Mucosa of rectum (tissue), 2 donors: ENCODE data around the gene SMCO4.

Source experiments
- H3K27ac ChIP-seq, 2 donors: one replicate each; pipeline ENCODE4 v1.7.0; 2013; ENCODE audit warnings: inconsistent platforms in 2 of 2, low read depth in 2 of 2, low read length in 2 of 2
- H3K27me3 ChIP-seq, 2 donors: one replicate each; pipeline ENCODE4 v1.7.0; 2013; ENCODE audit warnings: low read length in 2 of 2; ENCODE audit not compliant: control insufficient read depth in 2 of 2, insufficient read depth in 2 of 2
- H3K36me3 ChIP-seq, 2 donors: one replicate each; pipeline ENCODE4 v1.7.0; 2013; ENCODE audit warnings: low read length in 2 of 2; ENCODE audit not compliant: control insufficient read depth in 2 of 2, insufficient read depth in 2 of 2
- H3K4me1 ChIP-seq, 2 donors: one replicate each; pipeline ENCODE4 v1.7.0; 2013; ENCODE audit warnings: low read length in 2 of 2, mild to moderate bottlenecking in 1 of 2; ENCODE audit not compliant: control insufficient read depth in 2 of 2, insufficient read depth in 2 of 2
- H3K4me3 ChIP-seq, 2 donors: one replicate each; pipeline ENCODE4 v1.7.0; 2013; ENCODE audit warnings: low read length in 2 of 2
- H3K9ac ChIP-seq, 2 donors: one replicate each; pipeline ENCODE4 v1.7.0; 2013; ENCODE audit warnings: low read length in 2 of 2, low read depth in 1 of 2, mild to moderate bottlenecking in 1 of 2
- H3K9me3 ChIP-seq, 2 donors: one replicate each; pipeline ENCODE4 v1.7.0; 2013; ENCODE audit warnings: low read length in 2 of 2; ENCODE audit not compliant: control insufficient read depth in 2 of 2
- donor health status: healthy.
- donor health status: Normal muscosa, but diverticular disease.

SMCO4 gene

DNA sequence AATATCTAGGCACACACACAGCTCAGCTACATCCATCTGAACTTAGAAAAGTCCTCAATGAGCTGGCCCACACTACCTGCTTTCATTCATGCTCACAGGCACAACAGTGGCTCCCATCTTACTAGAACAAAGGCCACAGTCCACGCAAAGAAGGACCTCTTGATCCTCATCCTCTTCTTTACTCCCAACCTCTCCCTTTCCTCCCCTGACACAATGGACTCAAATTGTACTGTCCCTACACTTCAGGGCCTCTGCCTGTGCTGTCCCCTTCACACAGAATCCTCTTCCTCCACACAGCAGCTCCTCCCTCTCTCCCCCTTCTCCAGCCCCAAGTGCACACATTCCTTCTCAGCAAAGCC is 12.7 kb downstream of the SMCO4 start:
- Histone ChIP-seq H3K4me1 (peaks cover 31 to 35% of the 10 kb centered on the region in 2 donors), H3K9me3 (no peaks in the 10 kb centered on the region), H3K36me3 (no peaks in the 10 kb centered on the region), H3K9ac (no peak overlapping the region), H3K27ac (no peak overlapping the region), H3K27me3 (no peaks in the 10 kb centered on the region), H3K4me3 (no peak overlapping the region)

DNA sequence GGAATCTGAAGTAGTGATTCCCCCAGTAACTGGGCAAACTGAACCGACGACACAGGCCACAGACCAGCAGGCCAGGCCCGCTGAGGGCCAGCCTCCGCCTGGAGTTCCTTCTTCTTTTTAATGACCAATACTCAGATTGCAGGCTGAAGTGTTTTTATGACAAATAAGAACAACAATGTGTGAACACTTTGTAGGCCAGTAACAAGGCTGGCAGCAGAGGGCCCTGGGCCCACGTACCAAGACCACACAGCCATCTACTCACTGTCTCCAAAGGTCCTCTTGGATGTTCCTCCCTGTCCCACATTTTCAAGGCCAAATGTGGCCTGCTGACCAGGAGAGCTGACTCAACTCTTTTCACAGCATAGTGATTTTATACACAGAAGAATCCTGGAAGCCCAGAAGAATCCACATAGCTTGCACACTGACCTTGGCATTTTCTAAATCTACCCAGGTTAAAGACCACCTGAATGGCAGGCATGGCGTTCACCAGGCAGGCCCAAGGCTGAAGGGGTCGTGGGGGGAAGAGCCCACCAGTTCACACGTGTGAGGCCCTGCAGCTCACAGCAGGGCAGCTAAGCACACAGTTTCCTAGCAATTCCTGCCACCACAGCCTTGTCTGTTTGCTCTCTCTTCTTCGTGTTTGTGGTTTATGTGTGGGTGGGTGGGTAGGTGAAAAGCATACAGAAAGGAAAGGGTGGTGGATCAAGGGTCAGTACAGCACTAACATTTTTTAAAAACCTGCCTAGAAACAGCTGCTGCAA is 13.3 kb downstream of the SMCO4 start:
- H3K9me3 ChIP-seq: no peaks in the 10 kb centered on the region
- H3K9ac ChIP-seq: no peak overlapping the region

DNA sequence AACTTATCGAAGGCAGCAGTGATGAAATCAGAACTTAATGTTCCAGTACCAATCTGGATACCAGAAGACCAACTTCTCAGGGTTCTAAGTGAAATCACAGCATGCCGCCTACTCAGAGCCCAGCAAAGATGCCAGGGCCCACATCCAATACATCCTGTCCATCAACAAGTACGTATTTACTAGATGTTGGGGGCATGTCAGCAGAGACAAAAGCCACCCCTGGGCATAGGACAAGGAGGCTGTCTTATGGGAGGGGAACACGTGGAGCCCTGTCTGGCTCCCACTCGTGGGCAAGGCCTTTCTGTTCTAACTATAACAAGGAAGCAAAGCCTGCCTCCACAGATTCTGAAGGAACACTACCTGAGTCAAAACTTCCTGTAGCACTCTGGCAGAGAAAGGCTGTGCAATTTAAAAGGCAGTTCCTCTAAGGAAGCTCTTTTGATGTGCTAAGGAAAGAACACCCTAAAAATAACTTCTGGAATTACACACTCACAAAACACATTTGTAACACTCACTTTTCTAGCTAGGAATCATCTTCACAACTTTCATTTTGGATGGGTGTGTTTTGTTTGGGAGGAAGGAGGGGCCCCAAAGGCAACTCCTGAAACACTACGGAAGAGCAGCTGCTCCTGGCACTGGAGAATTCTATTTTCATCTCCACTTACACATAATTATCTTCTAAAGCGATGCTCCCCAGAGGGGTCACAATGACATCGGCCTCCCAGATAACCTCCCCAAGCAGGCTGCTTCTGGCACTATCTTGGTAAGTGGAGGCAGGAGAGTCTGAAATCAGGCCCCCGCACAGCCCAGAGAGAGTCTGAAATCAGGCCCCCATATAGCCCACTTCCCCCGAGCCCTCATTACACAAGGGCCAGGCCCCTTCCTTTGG is 14.2 kb downstream of the SMCO4 start:
- H3K9me3 ChIP-seq: no peaks in the 10 kb centered on the region
- no peaks in the 10 kb centered on the region for H3K36me3 ChIP-seq
- peak overlapping the region; percentile 40 to 58 for H3K27ac ChIP-seq
- no peak overlapping the region for H3K9ac ChIP-seq
- H3K4me3 ChIP-seq: no peak overlapping the region
- peaks cover 31 to 35% of the 10 kb centered on the region in 2 donors for H3K4me1 ChIP-seq
- H3K27me3 ChIP-seq: no peaks in the 10 kb centered on the region

More for the DNA sequence above, 13.3 kb downstream of the SMCO4 start:
- peaks cover 31 to 35% of the 10 kb centered on the region in 2 donors for H3K4me1 ChIP-seq
- no peaks in the 10 kb centered on the region for H3K36me3 ChIP-seq
- peak overlapping the region; percentile 37 to 58 for H3K27ac ChIP-seq
- no peaks in the 10 kb centered on the region for H3K27me3 ChIP-seq
- no peak overlapping the region for H3K4me3 ChIP-seq

DNA sequence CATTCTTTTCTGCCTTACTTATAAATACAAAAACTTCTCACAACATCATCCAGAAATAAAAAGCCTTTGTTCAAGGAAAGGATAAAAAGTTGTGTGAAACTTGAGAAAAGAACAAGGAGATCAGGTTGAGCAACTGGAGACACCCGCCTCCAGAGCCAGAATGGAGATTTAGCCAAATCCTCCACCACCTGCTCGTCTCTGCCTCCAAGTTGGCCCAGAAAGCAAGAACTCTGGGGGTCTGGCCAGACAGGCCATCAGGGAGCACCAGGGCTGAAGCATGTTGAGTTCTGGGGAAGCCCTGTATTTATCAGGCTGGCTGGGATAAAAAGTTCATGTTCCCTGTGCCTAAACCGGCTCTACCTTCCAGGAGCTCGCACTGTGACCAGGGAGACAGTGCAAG is 14.9 kb downstream of the SMCO4 start:
- Histone ChIP-seq H3K27ac (no peak overlapping the region), H3K9me3 (no peaks in the 10 kb centered on the region), H3K27me3 (no peaks in the 10 kb centered on the region), H3K36me3 (no peaks in the 10 kb centered on the region), H3K4me3 (no peak overlapping the region), H3K9ac (no peak overlapping the region), H3K4me1 (peaks cover 31 to 35% of the 10 kb centered on the region in 2 donors)

DNA sequence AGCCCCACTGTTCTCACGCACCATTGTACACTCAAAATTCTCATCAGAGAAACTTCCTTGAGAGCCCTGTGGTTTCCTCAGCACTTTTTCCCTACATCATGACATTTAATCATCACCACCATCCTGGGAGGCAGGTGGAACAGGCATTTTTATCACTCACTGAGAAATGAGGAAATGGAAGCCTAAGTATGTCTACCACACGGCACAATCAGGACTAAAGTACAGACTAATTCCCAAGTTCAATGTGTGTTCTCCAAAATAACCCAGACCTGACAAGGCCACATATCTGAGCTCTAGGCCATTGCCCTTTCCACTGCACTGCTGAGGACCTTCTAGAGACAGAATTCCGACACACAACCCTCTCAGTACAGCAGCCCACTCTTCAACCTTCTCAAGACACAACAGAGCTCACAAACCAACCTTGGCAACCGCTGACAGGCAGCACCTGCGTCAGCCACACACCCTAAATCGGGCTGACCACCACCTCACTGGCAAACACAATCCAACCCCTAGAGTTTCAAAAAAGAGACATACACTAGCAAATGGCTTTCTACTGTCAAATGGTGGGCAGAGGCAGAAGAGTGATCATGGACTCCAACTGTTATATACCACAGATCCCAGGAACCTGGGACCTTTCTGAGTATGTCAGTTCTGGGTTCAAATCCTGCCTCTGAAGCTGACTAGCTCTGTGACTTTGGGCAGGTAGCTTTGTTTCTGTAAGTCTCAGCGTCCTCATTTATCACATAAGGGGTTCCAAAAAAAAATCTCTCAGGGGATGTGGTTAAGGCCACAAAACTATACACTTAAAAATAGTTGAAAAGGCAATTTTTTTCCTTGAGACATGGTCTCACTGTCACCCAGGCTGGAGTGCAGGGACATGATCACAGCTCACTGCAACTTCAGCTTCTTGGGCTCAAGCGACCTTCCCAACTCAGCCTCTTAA is 16.3 kb downstream of the SMCO4 start:
- Histone ChIP-seq H3K9ac (no peak overlapping the region), H3K36me3 (no peaks in the 10 kb centered on the region), H3K4me1 (peaks cover 31 to 35% of the 10 kb centered on the region in 2 donors), H3K4me3 (peak overlapping the region in 1 of 2 donors; percentile 23), H3K9me3 (no peaks in the 10 kb centered on the region), H3K27me3 (no peaks in the 10 kb centered on the region), H3K27ac (peak overlapping the region in 1 of 2 donors; percentile 21)

DNA sequence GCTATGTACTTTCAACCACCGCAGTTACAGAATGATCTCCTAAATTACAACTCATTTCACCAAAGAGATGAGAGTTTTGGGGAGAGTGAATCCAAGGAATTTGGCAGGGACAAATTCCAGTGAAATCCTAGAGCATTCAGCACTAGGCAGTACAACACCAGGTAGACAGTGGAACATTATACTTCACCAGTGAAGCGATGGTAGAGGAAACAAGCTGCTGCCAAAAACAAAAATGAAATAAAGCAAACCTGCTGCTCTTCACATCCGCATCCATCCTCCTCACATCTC is 16.9 kb downstream of the SMCO4 start:
- Histone ChIP-seq H3K9me3 (no peaks in the 10 kb centered on the region), H3K4me3 (no peak overlapping the region), H3K36me3 (no peaks in the 10 kb centered on the region), H3K9ac (no peak overlapping the region), H3K4me1 (peaks cover 31 to 35% of the 10 kb centered on the region in 2 donors), H3K27ac (no peak overlapping the region), H3K27me3 (no peaks in the 10 kb centered on the region)

DNA sequence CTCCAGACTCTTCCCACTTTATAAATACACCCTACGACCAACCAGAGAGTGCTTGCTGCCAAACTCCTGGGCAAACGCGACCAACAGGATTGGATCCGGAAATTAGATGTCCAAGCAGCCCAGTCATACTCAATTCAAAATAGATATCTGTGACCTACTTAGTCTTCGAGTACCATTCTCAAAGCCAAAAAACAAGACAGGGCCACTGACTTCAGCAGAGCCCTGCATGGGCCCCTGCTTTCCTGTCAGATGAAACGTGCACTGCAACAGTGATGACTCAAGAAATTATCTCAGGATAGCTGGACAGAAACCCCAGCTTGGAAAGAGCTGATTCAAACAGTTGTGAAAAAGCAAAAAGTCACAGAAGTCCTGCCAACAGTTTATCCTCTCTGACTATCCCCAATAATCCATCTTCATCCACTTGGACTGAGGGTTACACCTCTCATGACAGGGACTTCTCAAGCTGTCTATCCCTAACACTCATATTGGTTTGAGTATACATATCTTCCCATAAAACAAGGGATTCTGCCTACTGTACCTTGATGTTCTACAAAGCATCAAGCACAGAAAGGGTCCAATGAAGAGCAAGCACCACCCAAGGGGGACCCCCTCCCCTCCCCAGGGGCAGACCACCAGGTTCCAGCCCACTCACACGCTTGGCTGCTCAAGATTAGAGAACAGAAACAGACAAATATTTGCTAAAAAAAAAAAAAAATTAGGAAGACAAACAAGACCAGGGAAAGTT is 17.4 kb downstream of the SMCO4 start:
- no peaks in the 10 kb centered on the region for H3K27me3 ChIP-seq
- H3K4me3 ChIP-seq: no peak overlapping the region
- H3K36me3 ChIP-seq: no peaks in the 10 kb centered on the region
- no peak overlapping the region for H3K27ac ChIP-seq
- peaks cover 31 to 35% of the 10 kb centered on the region in 2 donors for H3K4me1 ChIP-seq
- H3K9me3 ChIP-seq: no peaks in the 10 kb centered on the region
- no peak overlapping the region for H3K9ac ChIP-seq

DNA sequence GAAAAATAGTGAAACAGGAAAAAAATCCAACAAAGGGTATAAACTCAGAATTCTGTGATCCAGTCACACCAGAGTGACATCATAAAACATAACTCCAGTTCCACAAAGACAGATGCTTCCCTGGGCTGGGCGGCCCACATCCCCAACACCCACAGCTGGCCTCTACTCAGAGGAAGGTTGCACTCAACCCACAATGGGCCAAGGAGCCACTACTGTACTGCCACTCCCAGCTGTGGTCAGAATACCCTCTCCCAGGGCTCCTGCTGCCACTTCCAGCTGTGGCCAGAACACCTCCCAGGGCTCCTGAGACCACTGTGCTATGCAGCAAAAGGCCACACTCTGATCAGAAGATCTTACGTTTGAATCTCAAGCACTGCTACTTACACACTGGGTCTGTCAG is 18.3 kb downstream of the SMCO4 start:
- H3K4me3 ChIP-seq: no peak overlapping the region
- no peak overlapping the region for H3K27ac ChIP-seq

DNA sequence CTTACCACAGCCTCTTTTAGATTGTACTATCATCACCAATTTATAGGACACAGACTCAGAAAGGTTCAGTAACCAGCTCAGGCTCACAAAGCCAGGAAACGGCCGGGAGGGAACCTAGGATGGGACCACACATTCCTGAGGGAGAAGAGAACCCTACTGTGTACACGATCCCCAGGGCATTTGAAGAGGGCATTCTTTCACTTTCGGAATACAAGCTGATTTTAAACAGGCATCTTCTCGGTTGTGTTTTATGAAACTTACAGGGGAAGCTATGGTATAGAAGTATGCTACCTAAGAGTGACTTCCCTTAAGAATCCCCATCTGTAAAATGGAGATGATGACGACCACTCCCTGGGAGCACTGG is 19.0 kb downstream of the SMCO4 start:
- no peak overlapping the region for H3K9ac ChIP-seq
- peak overlapping the region in 1 of 2 donors; percentile 4 for H3K4me3 ChIP-seq
- H3K27ac ChIP-seq: peak overlapping the region in 1 of 2 donors; percentile 2
- no peaks in the 10 kb centered on the region for H3K9me3 ChIP-seq
- no peaks in the 10 kb centered on the region for H3K36me3 ChIP-seq
- H3K27me3 ChIP-seq: no peaks in the 10 kb centered on the region
- H3K4me1 ChIP-seq: peaks cover 16 to 22% of the 10 kb centered on the region in 2 donors

More for the DNA sequence above, 18.3 kb downstream of the SMCO4 start:
- Histone ChIP-seq H3K4me1 (peaks cover 23 to 27% of the 10 kb centered on the region in 2 donors), H3K27me3 (no peaks in the 10 kb centered on the region), H3K9ac (no peak overlapping the region), H3K9me3 (no peaks in the 10 kb centered on the region), H3K36me3 (no peaks in the 10 kb centered on the region)
